Lower leg skin (tissue), 3 donors: ENCODE data around the gene DENND1A.

Source experiments
- CTCF ChIP-seq, 3 donors: fragments of 450-650 bp; IDR thresholded peaks; one replicate each; pipeline ENCODE4 v1.5.1; 2016; ENCODE audit warnings: antibody characterized with exemption in 3 of 3, mild to moderate bottlenecking in 3 of 3, moderate library complexity in 2 of 3
- POLR2A ChIP-seq, 2 donors: fragments of 450-650 bp; IDR thresholded peaks; one replicate each; pipeline ENCODE4 v1.6.1; 2016 to 2017; ENCODE audit warnings: antibody characterized with exemption in 2 of 2, mild to moderate bottlenecking in 1 of 2, moderate library complexity in 1 of 2

- TF ChIP-seq CTCF (IDR thresholded peaks at IDR 0.05) (no peak), POLR2A (IDR thresholded peaks at IDR 0.05) (no peak)
Observed at GRCh38 chr9:123933440-123934212, 3.7 kb upstream of the DENND1A start.
